ENCODE data around the gene NUP58. TPM values are rescaled to one million over a fixed set of nuclear protein-coding genes. Genes with fewer than 3 reads are reported as not detected.
"Not testable (repeated sequence)": the region's sequence is repeated elsewhere in the genome, so short reads cannot be mapped to it uniquely, and the experiment has no call there.

NUP58 gene
- total RNA-seq, 2 donors from 2014 or later: 96.6 to 102 TPM

DNA sequence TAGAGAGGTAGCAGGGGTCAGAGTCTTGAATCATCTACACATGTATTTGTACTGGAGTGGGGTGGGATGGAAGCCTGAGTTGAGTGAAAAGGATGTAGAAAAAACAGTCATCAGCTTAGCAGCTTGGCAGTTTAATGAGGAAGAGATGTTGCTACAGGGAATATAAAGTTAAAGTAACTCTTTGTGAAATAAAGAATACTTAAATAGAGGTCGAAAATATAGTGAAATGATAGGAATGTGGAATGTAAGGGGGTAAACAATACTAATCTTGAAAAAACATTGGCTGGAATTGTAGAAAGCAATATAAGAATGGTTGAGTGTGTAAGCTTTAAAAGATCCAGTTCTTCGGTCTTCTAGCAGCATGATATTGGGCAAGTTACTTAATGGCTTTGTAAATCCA, 22.7 kb downstream of the NUP58 start:
- H3K36me3 Mint-ChIP-seq (ENCODE audit: insufficient read depth in 2 of 2): peaks cover 0 to 21% of the 10 kb centered on the region in 2 donors
- peak overlapping the region; percentile 17 for H3K27ac Mint-ChIP-seq

DNA sequence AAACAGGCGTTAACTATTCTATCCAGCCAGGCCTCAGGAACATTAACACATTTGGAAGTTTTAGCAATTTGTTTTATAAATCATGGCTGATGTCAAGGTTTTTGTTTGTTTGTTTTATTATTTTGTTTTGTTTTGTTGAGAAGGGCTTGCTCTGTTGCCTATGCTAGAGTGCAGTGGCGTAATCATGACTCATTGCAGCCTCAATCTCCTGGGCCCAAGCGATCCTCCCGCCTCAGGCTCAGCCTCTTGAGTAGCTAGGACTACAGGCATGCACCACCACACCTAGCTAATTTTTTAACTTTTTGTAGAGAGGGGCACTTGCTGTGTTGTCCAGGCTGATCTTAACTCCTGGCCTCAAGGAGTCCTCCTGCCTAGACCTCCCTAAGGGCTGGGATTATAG, 28.3 kb downstream of the NUP58 start:
- Mint-ChIP-seq H3K36me3 (ENCODE audit: insufficient read depth in 2 of 2) (peaks cover 3 to 29% of the 10 kb centered on the region in 2 donors), H3K27me3 (ENCODE audit: low read depth) (no peaks in the 10 kb centered on the region), H3K27ac (no peak overlapping the region), H3K4me3 (no peak overlapping the region), H3K4me1 (ENCODE audit: low read depth) (peaks cover 4% of the 10 kb centered on the region), H3K9me3 (no peaks in the 10 kb centered on the region)
- no peak for ATAC-seq (replicated peaks in 1 of 2)
- no peak for DNase-seq

More for the DNA sequence above, 22.7 kb downstream of the NUP58 start:
- ATAC-seq (replicated peaks in 1 of 2) (no peak), DNase-seq (no peak)
- H3K4me1 Mint-ChIP-seq (ENCODE audit: low read depth): no peaks in the 10 kb centered on the region
- H3K4me3 Mint-ChIP-seq: no peak overlapping the region
- H3K27me3 Mint-ChIP-seq (ENCODE audit: low read depth): no peaks in the 10 kb centered on the region
- no peaks in the 10 kb centered on the region for H3K9me3 Mint-ChIP-seq

DNA sequence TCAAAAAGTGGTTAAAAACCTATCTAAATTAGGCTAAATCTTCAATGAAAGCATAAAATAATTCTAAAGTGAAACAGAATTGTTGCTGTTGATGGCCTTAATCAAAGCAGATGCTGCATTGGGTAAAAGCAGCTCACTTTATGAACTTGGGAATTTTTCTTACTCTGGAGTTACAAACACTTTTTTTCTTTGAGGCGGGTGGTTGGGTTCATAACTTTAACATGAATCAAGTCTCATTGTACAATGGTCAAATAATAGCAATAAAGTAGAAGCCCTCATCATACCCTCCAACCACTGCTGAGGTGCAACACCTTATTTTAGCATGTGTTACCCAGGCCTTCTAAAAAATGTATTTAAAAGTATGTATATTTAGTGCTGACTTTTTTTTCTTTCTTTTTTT, 29.1 kb downstream of the NUP58 start:
- Mint-ChIP-seq H3K4me1 (ENCODE audit: low read depth) (peaks cover 4% of the 10 kb centered on the region), H3K36me3 (ENCODE audit: insufficient read depth in 2 of 2) (peaks cover 3 to 26% of the 10 kb centered on the region in 2 donors), H3K9me3 (no peaks in the 10 kb centered on the region), H3K4me3 (no peak overlapping the region), H3K27me3 (ENCODE audit: low read depth) (no peaks in the 10 kb centered on the region), H3K27ac (no peak overlapping the region)
- ATAC-seq (replicated peaks in 1 of 2) (no peak), DNase-seq (no peak)

DNA sequence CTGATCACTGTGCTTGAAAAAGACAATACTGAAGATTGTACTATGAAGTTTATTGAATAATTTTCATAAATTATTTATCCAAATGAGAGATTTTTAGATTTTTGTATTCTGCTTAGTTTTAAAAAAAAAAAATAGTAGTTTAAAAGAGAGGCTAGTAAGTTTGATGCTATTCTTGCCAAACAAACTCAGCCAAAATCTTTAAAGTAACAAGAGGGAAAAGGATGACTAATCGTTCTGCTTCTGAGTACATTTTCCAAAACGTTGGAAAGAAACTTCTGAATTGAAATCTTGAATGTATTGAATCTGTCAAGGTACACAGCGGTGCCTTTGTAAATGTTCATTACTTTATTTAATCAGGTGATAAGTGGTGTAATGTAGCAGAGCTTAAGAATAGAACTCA, 34.4 kb downstream of the NUP58 start:
- Mint-ChIP-seq H3K36me3 (ENCODE audit: insufficient read depth in 2 of 2) (peaks cover 3 to 18% of the 10 kb centered on the region in 2 donors), H3K27me3 (ENCODE audit: low read depth) (no peaks in the 10 kb centered on the region), H3K27ac (no peak overlapping the region), H3K9me3 (no peaks in the 10 kb centered on the region), H3K4me1 (ENCODE audit: low read depth) (peaks cover 4% of the 10 kb centered on the region), H3K4me3 (no peak overlapping the region)
- DNase-seq: no peak
- ATAC-seq (replicated peaks in 1 of 2): no peak

GRCh38 chr13:25345576-25345975, 44.2 kb downstream of the NUP58 start:
- Mint-ChIP-seq H3K4me1 (ENCODE audit: low read depth) (no peaks in the 10 kb centered on the region), H3K27me3 (ENCODE audit: low read depth) (no peaks in the 10 kb centered on the region), H3K4me3 (no peak overlapping the region), H3K36me3 (ENCODE audit: insufficient read depth in 2 of 2) (peaks cover 2% of the 10 kb centered on the region in 2 donors), H3K9me3 (no peaks in the 10 kb centered on the region), H3K27ac (no peak overlapping the region)
- ATAC-seq (replicated peaks in 1 of 2) (no peak), DNase-seq (no peak)

- Mint-ChIP-seq H3K27me3 (ENCODE audit: low read depth) (no peaks in the 10 kb centered on the region), H3K36me3 (ENCODE audit: insufficient read depth in 2 of 2) (peaks cover 2% of the 10 kb centered on the region in 2 donors), H3K4me3 (no peak overlapping the region), H3K27ac (no peak overlapping the region), H3K4me1 (ENCODE audit: low read depth) (no peaks in the 10 kb centered on the region), H3K9me3 (no peaks in the 10 kb centered on the region)
- DNase-seq: no peak
- ATAC-seq (replicated peaks in 1 of 2): no peak
These were observed 45.7 kb downstream of the NUP58 start for GRCh38 chr13:25347151-25347550.

DNA sequence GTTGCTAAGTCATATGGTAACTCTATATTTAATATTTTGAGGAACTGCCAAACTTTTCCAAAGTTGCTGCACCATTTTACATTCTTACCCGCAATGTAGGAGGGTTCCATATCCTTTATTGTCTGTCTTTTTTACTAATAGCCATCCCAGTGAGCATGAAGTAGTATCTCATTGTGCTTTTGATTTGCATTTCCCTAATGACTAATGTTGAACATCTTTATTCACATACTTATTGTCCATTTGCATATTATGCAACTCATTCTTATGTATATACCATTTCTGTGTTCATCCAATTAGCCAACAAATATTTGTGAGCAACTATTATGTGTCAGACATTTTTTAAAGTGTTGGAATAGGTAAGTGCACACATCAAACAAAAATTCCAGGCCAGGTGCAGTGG, 50.0 kb downstream of the NUP58 start:
- ATAC-seq (replicated peaks in 1 of 2) (no peak), DNase-seq (no peak)
- H3K9me3 Mint-ChIP-seq: no peaks in the 10 kb centered on the region
- H3K36me3 Mint-ChIP-seq (ENCODE audit: insufficient read depth in 2 of 2): no peaks in the 10 kb centered on the region
- peaks cover 12% of the 10 kb centered on the region for H3K27me3 Mint-ChIP-seq (ENCODE audit: low read depth)
- no peak overlapping the region for H3K27ac Mint-ChIP-seq
- no peaks in the 10 kb centered on the region for H3K4me1 Mint-ChIP-seq (ENCODE audit: low read depth)
- H3K4me3 Mint-ChIP-seq: no peak overlapping the region

- Mint-ChIP-seq H3K36me3 (ENCODE audit: insufficient read depth in 2 of 2) (no peaks in the 10 kb centered on the region), H3K4me3 (no peak overlapping the region), H3K4me1 (ENCODE audit: low read depth) (no peaks in the 10 kb centered on the region), H3K9me3 (no peaks in the 10 kb centered on the region), H3K27me3 (ENCODE audit: low read depth) (peaks cover 12% of the 10 kb centered on the region), H3K27ac (no peak overlapping the region)
- ATAC-seq (replicated peaks in 1 of 2) (no peak), DNase-seq (no peak)
These were observed 50.8 kb downstream of the NUP58 start for GRCh38 chr13:25352230-25352629.

- H3K27ac Mint-ChIP-seq: no peak overlapping the region
- H3K9me3 Mint-ChIP-seq: no peaks in the 10 kb centered on the region
- H3K4me1 Mint-ChIP-seq (ENCODE audit: low read depth): no peaks in the 10 kb centered on the region
- H3K27me3 Mint-ChIP-seq (ENCODE audit: low read depth): peaks cover 13% of the 10 kb centered on the region
- ATAC-seq (replicated peaks in 1 of 2): no peak
- no peaks in the 10 kb centered on the region for H3K36me3 Mint-ChIP-seq (ENCODE audit: insufficient read depth in 2 of 2)
- DNase-seq: no peak
- no peak overlapping the region for H3K4me3 Mint-ChIP-seq
These were observed 51.4 kb downstream of the NUP58 start for GRCh38 chr13:25352806-25353205.

DNA sequence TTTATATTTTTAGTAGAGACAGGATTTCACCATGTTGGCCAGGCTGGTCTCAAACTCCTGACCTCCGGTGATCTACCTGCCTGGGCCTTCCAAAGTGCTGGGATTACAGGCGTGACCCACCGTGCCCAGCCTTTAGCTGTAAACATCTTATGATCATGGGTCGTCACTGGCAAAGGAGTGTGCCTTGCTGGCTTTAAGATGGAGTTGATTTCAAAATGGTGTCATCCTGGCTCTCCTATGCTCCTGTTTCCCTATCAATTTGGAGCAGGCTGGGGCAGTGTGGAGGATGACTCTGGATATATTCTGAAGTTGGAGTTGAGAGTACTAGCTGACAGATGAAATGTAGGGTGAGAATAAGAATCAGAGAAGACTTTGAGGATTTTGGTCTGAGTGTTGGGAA, 51.9 kb downstream of the NUP58 start:
- Mint-ChIP-seq H3K27me3 (ENCODE audit: low read depth) (peaks cover 19% of the 10 kb centered on the region), H3K9me3 (no peaks in the 10 kb centered on the region), H3K4me1 (ENCODE audit: low read depth) (no peaks in the 10 kb centered on the region), H3K4me3 (no peak overlapping the region), H3K36me3 (ENCODE audit: insufficient read depth in 2 of 2) (no peaks in the 10 kb centered on the region), H3K27ac (no peak overlapping the region)
- ATAC-seq (replicated peaks in 1 of 2): no peak
- DNase-seq: no peak

- Mint-ChIP-seq H3K36me3 (ENCODE audit: insufficient read depth in 2 of 2) (no peaks in the 10 kb centered on the region), H3K4me3 (no peak overlapping the region), H3K9me3 (no peaks in the 10 kb centered on the region), H3K27me3 (ENCODE audit: low read depth) (peaks cover 20% of the 10 kb centered on the region), H3K4me1 (ENCODE audit: low read depth) (no peaks in the 10 kb centered on the region), H3K27ac (no peak overlapping the region)
- DNase-seq (no peak), ATAC-seq (replicated peaks in 1 of 2) (no peak)
These were observed 53.0 kb downstream of the NUP58 start for GRCh38 chr13:25354377-25354776.

GRCh38 chr13:25360443-25360842, 59.0 kb downstream of the NUP58 start:
- not testable (repeated sequence) for ATAC-seq (replicated peaks in 1 of 2); DNase-seq; H3K27me3 Mint-ChIP-seq (ENCODE audit: low read depth); H3K4me1 Mint-ChIP-seq (ENCODE audit: low read depth); H3K9me3 Mint-ChIP-seq; H3K4me3 Mint-ChIP-seq; H3K36me3 Mint-ChIP-seq (ENCODE audit: insufficient read depth in 2 of 2); H3K27ac Mint-ChIP-seq

GRCh38 chr13:25365720-25366235, 64.4 kb downstream of the NUP58 start:
- H3K27me3 Mint-ChIP-seq (ENCODE audit: low read depth): peaks cover 28% of the 10 kb centered on the region
- ATAC-seq (replicated peaks in 1 of 2) (no peak), DNase-seq (no peak)
- no peaks in the 10 kb centered on the region for H3K4me1 Mint-ChIP-seq (ENCODE audit: low read depth)
- no peak overlapping the region for H3K4me3 Mint-ChIP-seq
- H3K36me3 Mint-ChIP-seq (ENCODE audit: insufficient read depth in 2 of 2): peaks cover 0 to 3% of the 10 kb centered on the region in 2 donors
- H3K27ac Mint-ChIP-seq: no peak overlapping the region
- peaks cover 0 to 3% of the 10 kb centered on the region in 2 donors for H3K9me3 Mint-ChIP-seq

DNA sequence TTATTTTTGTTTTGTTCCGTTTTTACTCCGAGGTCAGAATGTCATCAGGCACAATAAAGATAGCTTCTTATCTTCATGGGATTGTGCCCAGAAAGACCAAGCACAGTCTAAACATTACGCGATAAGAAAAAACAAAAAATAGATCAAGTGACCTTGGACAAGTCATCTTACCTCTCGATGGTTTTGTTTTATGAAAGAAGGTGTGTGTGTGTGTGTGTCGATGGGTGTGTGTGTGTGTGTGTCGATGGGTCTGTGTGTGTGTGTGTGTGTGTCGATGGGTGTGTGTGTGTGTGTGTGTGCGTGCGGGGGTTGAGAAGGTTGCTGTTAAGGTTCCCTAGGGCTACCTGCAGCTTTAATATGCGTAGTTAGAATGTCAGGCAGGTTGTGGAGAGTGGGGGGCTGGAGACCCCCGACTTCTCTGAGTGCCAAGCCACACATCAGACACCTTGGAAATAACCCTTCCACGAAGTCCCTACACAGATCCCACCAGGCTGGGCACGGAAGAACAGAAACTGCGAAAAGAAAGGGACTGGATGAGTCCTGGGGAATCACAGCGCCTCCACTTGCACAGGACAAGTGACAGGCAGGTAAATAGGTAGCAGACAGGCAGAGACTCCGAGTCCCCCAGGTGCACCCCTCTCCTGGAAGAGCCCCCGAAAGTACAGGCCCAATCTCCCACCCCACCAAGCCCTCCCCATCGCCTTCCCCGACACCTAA, 69.9 kb downstream of the NUP58 start:
- ATAC-seq (replicated peaks in 1 of 2) (no peak), DNase-seq (no peak)
- Mint-ChIP-seq H3K27me3 (ENCODE audit: low read depth) (peaks cover 74% of the 10 kb centered on the region), H3K27ac (no peak overlapping the region), H3K4me1 (ENCODE audit: low read depth) (peaks cover 4% of the 10 kb centered on the region), H3K9me3 (no peaks in the 10 kb centered on the region), H3K36me3 (ENCODE audit: insufficient read depth in 2 of 2) (no peaks in the 10 kb centered on the region), H3K4me3 (peak overlapping the region; percentile 45 to 74)
